Fibroblast of villous mesenchyme (primary cell): ENCODE data around the gene WNT11. TPM values are rescaled to one million over a fixed set of nuclear protein-coding genes. Genes with fewer than 3 reads are reported as not detected.
A peak's percentile ranks its signal among the peaks of the same experiment; 100 is the strongest.

Source experiments
- DNase-seq: peaks from one replicate; pipeline ENCODE4 v3.0.0-alpha.2; 2010; ENCODE audit warnings: low read depth
- H3K4me3 ChIP-seq: 2 replicates; pipeline ENCODE4 v1.5.1; 2011; ENCODE audit warnings: low read depth, mild to moderate bottlenecking, low read length
- total RNA-seq: library from RNA; depleted of rRNA; stranded (reverse); fragments of >200 nt; gene quantifications from 2 replicates; pipeline ENCODE4 v1.2.3, GENCODE V29; 2012
- TF ChIP-seq, protein P1 (sequence below): IDR thresholded peaks from 2 replicates; pipeline ENCODE4 v1.5.1; 2012; ENCODE audit warnings: low read depth, mild to moderate bottlenecking, low read length; ENCODE audit not compliant: insufficient read depth

The WNT11 gene
- total RNA-seq: under 0.01 TPM in 1 of 2 replicates, not detected in the other

DNA sequence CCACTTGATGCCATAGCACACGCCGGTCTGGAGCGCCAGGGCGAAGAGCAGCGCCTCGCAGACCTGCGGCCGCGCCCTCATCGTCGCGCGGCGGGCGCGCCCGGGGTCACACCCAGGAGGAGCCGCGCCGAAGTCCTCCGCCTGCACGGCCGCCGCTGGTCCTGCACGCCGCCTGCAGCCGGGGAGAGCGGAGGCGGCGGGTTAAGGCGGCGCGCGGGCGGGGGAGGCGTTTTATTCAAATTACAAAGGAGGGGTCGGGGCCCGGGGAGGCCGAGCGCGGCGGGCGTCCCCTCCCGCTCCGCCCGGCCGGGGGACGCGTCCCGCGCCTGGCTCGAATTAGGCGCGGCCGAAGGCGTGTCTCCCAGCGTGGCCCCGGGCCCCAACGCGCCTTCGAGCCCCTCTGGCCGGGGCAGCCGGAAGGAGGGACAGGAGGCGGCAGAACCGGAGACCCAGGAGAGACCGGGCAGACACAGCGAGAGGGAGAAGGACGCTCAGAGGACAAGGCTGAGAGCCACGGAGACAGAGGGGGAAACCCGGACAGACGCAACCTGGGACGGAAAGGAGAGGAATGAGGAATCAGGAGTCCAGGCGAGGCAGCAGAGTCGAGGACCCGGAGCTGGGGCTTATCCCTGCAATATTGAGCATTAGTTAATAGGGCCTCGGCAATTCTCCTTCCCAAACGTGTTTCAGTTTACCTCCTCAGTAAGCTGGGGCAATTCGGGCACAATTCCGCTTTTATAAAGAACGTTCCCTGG, at the start of gene WNT11:
Gene WNT11 (minus strand): TSS at position 176 of the 755 bp plus-strand sequence. CDS start 95 bp downstream, at position 81.
- TF ChIP-seq, protein P1, sequence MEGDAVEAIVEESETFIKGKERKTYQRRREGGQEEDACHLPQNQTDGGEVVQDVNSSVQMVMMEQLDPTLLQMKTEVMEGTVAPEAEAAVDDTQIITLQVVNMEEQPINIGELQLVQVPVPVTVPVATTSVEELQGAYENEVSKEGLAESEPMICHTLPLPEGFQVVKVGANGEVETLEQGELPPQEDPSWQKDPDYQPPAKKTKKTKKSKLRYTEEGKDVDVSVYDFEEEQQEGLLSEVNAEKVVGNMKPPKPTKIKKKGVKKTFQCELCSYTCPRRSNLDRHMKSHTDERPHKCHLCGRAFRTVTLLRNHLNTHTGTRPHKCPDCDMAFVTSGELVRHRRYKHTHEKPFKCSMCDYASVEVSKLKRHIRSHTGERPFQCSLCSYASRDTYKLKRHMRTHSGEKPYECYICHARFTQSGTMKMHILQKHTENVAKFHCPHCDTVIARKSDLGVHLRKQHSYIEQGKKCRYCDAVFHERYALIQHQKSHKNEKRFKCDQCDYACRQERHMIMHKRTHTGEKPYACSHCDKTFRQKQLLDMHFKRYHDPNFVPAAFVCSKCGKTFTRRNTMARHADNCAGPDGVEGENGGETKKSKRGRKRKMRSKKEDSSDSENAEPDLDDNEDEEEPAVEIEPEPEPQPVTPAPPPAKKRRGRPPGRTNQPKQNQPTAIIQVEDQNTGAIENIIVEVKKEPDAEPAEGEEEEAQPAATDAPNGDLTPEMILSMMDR: no peak
- peak within 1 kb of the TSS; percentile 51 for H3K4me3 ChIP-seq
- peak; percentile 29 for DNase-seq

- TF ChIP-seq, protein P1: no peak
These were observed 47.1 kb upstream of the WNT11 start for GRCh38 chr11:76253416-76253815.

DNA sequence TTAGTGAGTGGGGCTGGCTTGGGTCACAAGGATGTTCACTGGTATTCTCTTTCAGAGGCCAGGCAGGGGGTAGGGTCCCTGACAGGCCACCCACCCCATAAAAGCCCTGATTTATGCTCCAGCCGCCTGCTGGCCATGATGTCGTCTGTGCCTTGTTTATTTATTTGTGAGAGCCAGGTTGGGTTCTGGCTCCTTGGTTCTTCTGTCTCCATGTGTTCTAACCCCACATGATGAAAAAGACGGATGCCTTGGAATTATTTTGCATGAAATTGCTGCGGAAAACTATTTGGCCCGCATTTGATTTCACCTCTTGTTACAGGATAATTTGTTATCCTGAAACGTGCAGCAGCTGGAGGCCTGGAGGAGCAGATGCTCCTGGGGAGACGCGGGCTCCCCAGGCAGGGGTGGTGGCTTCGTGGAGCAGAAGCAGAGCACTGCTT, 46.3 kb upstream of the WNT11 start:
- TF ChIP-seq, protein P1: no peak

More at GRCh38 chr11:76253416-76253815, 47.1 kb upstream of the WNT11 start:
- DNase-seq: no peak
- H3K4me3 ChIP-seq: no peak overlapping the region

GRCh38 chr11:76251576-76251975, 45.3 kb upstream of the WNT11 start:
- TF ChIP-seq, protein P1: no peak
- no peak for DNase-seq
- H3K4me3 ChIP-seq: no peak overlapping the region

More for the DNA sequence above, 46.3 kb upstream of the WNT11 start:
- H3K4me3 ChIP-seq: no peak overlapping the region
- no peak for DNase-seq

GRCh38 chr11:76251226-76251575, 44.9 kb upstream of the WNT11 start:
- TF ChIP-seq, protein P1: no peak
- no peak for DNase-seq

DNA sequence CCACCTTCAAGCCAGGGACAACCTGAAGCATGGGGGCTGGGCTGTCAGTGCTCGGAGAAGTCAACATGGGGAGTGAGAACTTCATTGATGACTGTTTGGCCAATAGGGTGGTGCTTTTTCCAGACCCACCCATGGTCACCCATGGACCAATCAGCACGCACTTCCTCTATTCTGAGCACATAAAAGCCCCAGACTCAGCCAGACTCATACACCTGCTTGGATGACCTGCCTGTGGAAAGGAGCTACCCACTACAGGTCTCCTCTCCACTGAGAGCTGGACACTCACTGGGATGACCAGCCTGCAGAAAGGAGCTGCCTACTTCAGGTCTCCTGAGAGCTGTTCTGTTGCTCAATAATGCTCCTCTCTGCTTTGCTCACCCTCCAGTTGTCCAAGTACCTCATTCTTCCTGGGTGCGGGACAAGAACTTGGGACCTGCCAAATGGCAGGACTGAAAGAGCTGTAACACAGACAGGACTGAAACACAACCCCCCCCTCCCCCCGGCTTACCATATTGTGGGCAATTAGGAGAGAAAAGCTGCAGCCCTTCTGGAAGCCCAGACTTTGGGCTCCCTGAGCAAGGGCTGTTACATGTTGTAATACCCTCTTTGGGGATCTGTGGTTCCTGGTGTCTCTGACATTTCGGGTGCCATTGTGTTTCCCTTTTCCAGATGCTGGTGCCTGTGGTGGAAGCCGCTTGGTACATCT, 44.4 kb upstream of the WNT11 start:
- no peak overlapping the region for H3K4me3 ChIP-seq
- DNase-seq: no peak
- TF ChIP-seq, protein P1: no peak

More at GRCh38 chr11:76251226-76251575, 44.9 kb upstream of the WNT11 start:
- no peak overlapping the region for H3K4me3 ChIP-seq
